Right lobe of liver (tissue), 4 donors: ENCODE results near the gene ANXA6.

Source experiments
- POLR2A ChIP-seq: fragments of 450-650 bp; IDR thresholded peaks from one replicate; pipeline ENCODE4 v1.6.1; 2017; ENCODE audit warnings: antibody characterized with exemption, mild to moderate bottlenecking
- TF ChIP-seq, protein P1 (sequence below), 4 donors: fragments of 200-600 bp in 3 of 4; fragments of 450-650 bp in 1 of 4; IDR thresholded peaks; one replicate each; pipeline versions ENCODE4 v1.5.1 to v1.8.0; 2016 to 2022; ENCODE audit warnings: antibody characterized with exemption in 4 of 4, mild to moderate bottlenecking in 2 of 4
- donor health status: DM: no; HTN: no; CAD: no.
- donor health status: DM: no; HTN: no; CAD: no.
- donor health status: DM: no; HTN: yes; CAD: no.

DNA sequence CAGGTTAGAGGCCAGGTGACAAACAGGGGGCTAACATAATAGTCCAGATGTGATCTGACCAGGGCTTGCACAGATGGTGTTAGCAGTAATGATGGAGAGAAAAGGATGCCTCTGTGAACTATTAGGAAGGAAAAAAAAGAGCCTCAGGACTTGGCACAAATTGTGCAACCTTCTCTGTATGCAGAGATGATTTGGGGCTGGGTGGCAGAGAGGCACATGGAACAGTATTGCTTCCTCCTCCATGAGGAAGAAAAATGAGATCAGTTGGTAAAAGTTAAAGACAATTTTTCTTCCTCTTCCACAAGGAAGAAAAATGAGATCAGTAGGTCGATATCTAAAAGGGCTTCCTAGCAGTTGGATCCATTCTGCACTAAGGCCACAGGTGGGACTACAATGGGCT is 13.9 kb upstream of the ANXA6 start:
- TF ChIP-seq, protein P1, sequence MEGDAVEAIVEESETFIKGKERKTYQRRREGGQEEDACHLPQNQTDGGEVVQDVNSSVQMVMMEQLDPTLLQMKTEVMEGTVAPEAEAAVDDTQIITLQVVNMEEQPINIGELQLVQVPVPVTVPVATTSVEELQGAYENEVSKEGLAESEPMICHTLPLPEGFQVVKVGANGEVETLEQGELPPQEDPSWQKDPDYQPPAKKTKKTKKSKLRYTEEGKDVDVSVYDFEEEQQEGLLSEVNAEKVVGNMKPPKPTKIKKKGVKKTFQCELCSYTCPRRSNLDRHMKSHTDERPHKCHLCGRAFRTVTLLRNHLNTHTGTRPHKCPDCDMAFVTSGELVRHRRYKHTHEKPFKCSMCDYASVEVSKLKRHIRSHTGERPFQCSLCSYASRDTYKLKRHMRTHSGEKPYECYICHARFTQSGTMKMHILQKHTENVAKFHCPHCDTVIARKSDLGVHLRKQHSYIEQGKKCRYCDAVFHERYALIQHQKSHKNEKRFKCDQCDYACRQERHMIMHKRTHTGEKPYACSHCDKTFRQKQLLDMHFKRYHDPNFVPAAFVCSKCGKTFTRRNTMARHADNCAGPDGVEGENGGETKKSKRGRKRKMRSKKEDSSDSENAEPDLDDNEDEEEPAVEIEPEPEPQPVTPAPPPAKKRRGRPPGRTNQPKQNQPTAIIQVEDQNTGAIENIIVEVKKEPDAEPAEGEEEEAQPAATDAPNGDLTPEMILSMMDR (IDR thresholded peaks at IDR 0.05): no peak
- TF ChIP-seq POLR2A: no peak
